ENCODE data around the gene EHD3.

The EHD3 gene

GRCh38 chr2:31236433-31237205 lies 2.7 kb downstream of the EHD3 start:
- TF ChIP-seq CTCF (IDR thresholded peaks at IDR 0.05) (no peak), ZFX (IDR thresholded peaks at IDR 0.05; ENCODE audit: borderline replicate concordance) (no peak)
- H3K27ac ChIP-seq: no peak overlapping the region

GRCh38 chr2:31237348-31238017 lies 3.5 kb downstream of the EHD3 start:
- no peak overlapping the region for H3K27ac ChIP-seq
- no peak for TF ChIP-seq CTCF (IDR thresholded peaks at IDR 0.05)
- TF ChIP-seq ZFX (IDR thresholded peaks at IDR 0.05; ENCODE audit: borderline replicate concordance): no peak

- TF ChIP-seq ZFX (IDR thresholded peaks at IDR 0.05; ENCODE audit: borderline replicate concordance) (no peak), CTCF (IDR thresholded peaks at IDR 0.05) (no peak)
- H3K27ac ChIP-seq: no peak overlapping the region
Observed at GRCh38 chr2:31238126-31238905, 4.4 kb downstream of the EHD3 start.

GRCh38 chr2:31238906-31239592 lies 5.1 kb downstream of the EHD3 start:
- TF ChIP-seq CTCF (IDR thresholded peaks at IDR 0.05) (no peak), ZFX (IDR thresholded peaks at IDR 0.05; ENCODE audit: borderline replicate concordance) (no peak)

GRCh38 chr2:31239593-31240177 lies 5.7 kb downstream of the EHD3 start:
- TF ChIP-seq CTCF (IDR thresholded peaks at IDR 0.05) (no peak), ZFX (IDR thresholded peaks at IDR 0.05; ENCODE audit: borderline replicate concordance) (no peak)
- no peak overlapping the region for H3K27ac ChIP-seq

More at GRCh38 chr2:31238906-31239592, 5.1 kb downstream of the EHD3 start:
- no peak overlapping the region for H3K27ac ChIP-seq

GRCh38 chr2:31240381-31241365 lies 6.7 kb downstream of the EHD3 start:
- TF ChIP-seq CTCF (IDR thresholded peaks at IDR 0.05) (no peak), ZFX (IDR thresholded peaks at IDR 0.05; ENCODE audit: borderline replicate concordance) (no peak)
- H3K27ac ChIP-seq: no peak overlapping the region
